Activated CD4-positive, alpha-beta T cell treated with anti-CD3 and anti-CD28 coated beads, Interleukin-10, Interleukin-2, amounts not matched to agents 100 ng/mL and 50 ng/mL, durations not matched to agents 16 hours and 8 hours (primary cell): ENCODE data around the gene EPHB3.
A peak's percentile ranks its signal among the peaks of the same experiment; 100 is the strongest.

Experiments
- DNase-seq: peaks from one replicate; pipeline ENCODE4 v3.0.0-alpha.2; 2020

Gene EPHB3

GRCh38 chr3:184543843-184544512, 17.6 kb upstream of the EPHB3 start:
- peak; percentile 85 for DNase-seq

DNA sequence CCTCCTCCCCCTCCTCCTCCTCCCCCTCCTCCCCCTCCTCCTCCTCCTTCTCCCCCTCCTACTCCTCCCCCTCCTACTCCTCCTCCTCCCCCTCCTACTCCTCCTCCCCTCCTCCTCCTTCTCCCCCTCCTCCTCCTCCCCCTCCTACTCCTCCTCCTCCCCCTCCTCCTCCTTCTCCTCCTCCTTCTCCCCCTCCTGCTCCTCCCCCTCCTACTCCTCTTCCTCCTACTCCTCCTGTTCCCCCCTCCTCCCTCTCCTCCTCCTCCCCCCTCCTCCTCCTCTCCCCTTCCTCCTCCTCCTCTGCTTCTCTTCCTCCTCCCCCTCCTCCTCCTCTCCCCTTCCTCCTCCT, 17.1 kb upstream of the EPHB3 start:
- DNase-seq, result no peak

- no peak for DNase-seq
Observed at GRCh38 chr3:184545769-184546168, 15.8 kb upstream of the EPHB3 start.

DNA sequence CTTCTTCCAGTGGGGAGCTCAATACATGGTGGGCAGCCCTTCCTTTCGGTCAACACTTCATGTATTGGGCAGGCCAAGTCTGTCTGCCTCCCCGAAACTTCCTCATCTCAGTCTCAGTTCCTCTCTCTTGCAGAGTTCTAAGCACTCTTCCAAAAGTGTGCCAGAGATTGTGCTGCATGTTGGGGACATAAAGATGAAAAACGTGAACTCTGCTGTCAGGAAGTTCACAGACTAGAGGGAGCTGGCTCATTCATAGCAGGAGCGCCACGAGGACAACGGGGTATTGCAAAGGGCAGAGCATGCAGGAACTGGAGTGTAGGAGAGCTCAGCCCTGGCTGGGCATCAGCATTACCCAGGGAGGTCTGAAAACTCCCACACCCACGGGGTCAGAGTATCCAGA, 15.3 kb upstream of the EPHB3 start:
- DNase-seq, result no peak

DNA sequence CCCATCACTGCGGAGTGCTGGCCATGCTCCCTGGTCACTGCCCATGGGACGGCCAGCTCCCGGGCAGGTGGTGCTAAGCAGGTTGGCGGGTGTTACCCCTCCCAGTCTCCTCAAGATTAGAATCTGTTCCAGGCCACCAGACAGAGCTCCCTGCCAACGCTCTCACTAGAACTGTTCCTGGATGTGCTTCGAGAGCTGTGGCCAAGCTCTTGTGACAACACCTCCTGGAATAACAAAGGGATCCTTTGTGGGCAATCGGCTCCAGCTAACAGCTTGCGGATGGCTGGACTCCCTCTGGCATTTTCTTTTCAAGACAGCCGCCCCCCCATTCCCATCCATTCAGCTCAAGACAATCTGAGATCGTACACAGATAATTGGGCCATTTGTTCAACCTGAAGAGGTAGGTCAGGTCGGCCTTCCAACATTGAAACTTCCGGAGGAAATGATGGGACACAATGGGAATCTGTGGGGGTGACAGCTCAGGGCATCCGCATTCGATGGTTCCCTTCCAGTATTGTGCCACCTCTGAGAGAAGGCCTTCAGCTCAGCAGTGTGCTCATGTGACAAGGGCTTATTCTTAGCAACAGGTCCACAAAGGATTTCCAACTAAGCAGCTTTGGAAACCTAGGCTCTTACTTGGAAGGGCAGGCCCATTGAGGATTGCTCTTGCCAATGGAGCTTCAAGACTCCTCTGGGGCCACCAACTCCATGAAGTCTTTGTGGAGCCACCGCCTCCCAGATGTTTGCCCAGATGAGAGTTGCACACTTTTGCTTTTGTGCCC, 11.6 kb upstream of the EPHB3 start:
- DNase-seq, result no peak

DNA sequence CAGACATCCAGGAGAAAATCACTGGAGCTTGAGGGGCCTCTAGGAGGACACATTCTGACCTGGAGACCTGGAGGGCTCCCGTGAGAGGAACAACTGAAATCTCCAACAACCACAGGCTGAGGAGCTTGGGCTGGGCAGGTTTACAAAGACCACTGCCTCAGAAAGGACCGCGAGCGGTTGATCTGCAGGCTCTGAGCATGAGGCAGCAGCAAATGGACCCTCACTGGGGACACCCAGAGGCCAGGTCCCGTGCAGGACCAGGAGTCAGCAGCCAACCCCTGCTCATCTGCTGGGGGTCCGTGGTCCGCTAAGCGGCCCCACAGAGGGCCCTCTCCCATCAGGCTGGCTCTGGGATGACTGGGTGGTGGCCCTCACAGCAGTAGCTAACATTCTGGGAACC, 10.5 kb upstream of the EPHB3 start:
- no peak for DNase-seq

DNA sequence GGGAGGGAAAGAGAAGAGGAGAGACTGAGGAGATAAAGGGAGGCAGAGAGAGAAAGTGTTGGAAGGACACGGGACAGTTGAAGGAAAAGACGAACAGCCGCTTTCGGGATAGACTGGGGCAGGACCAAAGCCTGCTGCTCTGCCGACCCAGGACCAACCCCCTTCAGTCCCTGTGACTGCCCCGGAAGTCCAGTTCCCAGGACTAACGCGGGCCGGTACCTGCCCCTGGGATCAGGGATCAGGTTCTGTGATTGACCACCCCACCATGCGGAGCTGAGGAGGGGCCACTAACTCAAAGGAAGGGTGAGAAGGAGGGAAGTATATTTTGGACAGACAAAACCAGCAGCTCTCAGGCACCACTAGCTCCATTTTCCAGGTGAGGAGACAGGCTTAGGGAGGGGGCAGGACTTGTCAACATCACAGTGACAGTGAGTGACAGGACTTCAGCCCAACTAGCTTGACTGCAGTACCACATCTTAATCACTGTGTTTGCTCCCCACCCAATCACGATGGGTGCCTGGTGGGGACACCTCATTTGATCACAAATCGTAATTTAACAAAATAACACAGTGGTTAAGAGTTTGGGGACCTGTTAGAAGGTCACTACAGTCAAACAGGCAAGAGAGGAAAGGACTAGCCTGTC, 9.8 kb upstream of the EPHB3 start:
- no peak for DNase-seq

GRCh38 chr3:184552296-184552695, 9.3 kb upstream of the EPHB3 start:
- DNase-seq, result no peak

- no peak for DNase-seq
Observed at GRCh38 chr3:184552863-184553262, 8.7 kb upstream of the EPHB3 start.

DNA sequence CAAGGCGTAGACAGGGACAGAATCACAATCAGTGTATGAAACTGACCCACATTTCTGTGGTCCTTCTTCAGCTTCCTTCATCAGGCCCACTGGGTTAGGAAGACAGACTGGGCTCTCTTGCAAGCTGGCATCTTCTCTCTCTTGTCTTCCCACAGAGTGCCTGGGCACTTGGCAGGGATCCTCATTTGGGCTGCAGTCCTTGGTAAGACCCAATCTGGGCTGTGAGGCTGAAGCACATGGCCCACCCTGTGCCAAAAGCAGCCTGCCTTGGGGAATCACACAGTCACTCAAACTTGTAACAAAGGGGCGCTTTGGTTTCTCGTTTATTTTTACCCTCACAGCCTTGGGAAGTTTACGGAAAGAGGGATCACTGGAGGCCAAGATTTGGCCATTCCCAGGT, 8.2 kb upstream of the EPHB3 start:
- DNase-seq, result no peak

- no peak for DNase-seq
Observed at GRCh38 chr3:184554461-184554860, 7.1 kb upstream of the EPHB3 start.

DNA sequence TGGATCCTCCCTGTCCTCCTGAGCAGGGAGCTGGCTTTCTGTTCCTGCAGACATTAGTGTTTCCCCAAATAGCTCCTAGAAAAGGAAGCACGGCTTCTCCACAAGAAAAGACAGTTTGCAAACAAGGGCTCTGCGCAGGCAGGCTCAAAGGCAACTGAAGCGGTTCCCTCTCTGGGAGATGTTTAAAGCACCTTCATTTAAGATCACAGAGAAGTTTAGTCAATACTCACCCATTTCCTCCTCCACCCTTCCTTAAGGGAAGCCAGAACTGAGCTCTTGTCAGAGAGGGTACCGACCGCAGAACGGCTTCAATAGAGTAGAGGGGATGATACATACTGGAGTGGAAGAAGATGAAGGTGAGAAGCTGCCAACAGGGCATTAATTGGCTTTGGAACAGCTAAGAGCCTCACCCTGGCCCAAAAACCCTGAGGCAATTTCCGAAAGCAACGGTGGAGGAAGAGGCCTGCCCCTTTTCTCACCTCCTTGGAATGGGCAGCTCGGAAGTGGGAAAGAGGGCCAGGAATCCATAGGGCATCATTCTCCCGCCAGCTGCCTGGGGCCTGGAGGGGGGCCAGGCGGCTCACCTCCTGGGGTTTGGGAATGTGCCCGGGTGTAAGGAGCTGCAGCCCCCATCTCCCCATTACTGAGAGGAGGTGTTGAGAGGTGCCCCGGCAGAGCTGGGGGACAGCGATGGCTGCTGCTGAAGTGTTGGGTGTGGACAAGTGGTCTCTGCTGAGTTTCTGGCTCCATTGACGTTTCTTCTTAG, 4.8 kb upstream of the EPHB3 start:
- no peak for DNase-seq

- DNase-seq, result no peak
Observed at GRCh38 chr3:184557348-184557950, 4.1 kb upstream of the EPHB3 start.

DNA sequence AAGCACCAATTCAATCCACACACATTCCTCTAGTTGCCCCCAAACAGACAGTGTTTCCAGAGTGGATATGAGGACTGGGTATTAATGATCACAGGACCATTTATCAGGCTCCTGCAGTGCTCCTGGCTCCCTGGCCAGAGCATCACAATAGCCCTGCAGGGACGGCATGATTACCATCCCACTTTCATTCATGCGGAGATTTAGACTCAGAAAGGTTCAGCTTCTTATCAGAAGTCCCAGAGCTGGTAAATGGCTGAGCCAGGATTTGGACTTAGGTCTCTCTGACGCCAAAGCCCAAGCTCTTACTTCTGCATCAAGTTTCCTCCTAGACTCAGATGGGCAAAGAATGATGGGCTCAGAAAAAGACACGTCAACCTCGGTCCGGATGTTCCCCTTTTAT, 2.9 kb upstream of the EPHB3 start:
- no peak for DNase-seq

DNA sequence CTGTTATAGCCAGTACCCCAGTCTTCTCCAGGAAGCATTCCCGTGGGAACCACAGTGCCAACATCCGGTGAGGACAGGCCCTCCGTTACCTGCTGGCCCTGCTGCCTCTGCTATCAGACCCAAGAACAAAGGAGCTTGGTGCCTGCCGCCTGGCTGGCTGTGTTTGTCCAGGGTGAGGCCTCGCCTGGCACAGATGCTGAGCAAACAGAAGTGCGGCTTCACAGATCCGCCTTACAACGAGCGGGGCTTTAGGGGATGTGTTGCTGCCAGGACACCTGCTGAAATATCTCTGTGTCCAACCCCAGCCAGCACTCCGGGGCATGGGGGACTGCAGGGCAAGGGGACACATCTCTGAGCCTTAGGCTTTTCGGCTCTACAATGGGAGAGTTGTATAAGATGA, 2.2 kb upstream of the EPHB3 start:
- DNase-seq, result no peak

- DNase-seq, result no peak
Observed at GRCh38 chr3:184560531-184560930, 1.1 kb upstream of the EPHB3 start.

DNA sequence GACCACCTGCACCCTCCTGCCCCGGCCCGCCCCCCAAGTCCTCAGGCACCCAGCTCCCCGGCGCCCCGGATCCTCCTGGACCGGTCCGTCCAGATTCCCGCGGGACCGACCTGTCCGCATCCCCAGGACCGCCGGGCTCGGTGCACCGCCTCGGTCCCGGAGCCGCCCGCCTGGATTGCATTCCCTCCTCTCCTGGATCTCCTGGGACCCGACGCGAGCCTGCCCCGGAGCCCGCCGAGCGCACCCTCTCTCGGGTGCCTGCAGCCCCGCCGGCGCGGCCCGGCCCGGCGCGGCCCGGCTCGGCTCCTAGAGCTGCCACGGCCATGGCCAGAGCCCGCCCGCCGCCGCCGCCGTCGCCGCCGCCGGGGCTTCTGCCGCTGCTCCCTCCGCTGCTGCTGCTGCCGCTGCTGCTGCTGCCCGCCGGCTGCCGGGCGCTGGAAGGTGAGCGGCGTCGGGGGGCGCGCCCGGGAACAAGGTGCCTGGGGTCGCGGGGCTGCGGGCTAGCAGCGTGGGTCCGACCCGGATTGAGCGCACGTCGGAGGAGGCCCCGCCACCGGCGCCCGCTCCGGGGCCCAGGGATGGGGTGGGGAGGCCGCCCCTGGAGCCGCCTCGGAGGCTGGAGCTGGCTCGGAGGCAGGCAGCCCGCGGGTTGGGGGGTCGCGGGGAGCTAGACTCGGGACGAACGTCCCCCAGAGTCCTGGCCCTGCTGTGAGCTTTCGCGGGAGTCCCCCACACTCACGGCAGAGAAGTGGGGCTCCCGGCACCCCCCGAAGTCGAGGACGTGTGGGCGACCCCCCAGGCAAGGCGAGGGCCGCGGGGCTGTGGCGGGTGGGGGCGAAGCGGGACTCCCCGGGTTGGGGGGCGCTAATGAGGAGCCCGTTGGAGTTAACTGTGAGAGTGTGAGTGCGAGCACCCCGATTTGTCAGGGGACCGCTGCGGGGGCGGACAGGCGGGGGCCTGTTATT, 610 bp downstream of the EPHB3 start:
- DNase-seq, result no peak

DNA sequence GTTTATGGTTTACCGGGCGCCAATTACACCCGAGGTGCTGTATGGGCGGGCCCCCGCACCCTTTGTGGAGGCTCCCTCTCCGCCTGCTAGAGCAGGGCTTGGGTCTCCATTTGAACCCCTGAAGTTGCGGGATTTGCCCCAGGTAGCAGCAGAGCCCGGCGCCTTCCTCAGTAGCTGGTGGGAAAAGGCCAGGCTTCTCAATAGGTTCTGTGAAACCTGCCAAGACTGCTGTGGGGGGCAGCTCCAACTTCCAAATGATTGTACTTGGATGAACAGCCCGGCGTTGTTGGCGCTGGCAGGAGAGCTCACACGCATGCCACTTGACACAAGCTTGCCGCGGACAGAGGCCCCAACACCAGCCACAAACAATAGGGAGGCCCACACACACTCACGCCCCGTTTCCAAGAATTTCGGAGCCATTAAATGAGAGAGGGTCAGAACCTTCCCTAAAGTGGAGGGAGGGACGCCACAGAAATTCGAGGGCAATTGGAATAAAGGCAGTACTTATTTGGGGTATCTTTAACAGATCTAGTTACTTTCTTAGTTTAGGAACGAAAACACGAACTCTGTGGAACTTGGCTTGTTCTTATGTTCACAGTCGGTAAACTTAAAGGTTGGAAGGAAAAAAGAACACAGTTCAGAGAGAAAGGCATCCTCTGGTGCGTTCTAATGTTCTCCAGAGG, 1.4 kb downstream of the EPHB3 start:
- no peak for DNase-seq

DNA sequence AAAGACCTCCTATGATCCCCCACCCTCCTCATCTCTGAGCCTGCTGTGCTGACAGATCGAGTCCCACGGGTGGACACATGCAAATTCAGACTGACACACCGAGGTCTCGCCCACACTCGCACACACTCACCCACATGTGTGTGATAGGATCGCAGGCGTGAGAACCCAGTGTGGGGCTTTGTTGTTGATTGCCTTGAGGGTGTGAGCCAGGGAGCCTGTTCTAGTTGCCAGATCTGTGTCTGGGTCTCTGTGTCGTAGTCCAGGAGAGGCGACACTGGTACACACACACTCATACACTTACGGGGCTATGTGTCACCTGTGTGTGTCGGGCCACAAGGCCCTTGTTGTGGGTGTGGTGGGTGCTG, 2.0 kb downstream of the EPHB3 start:
- no peak for DNase-seq

DNA sequence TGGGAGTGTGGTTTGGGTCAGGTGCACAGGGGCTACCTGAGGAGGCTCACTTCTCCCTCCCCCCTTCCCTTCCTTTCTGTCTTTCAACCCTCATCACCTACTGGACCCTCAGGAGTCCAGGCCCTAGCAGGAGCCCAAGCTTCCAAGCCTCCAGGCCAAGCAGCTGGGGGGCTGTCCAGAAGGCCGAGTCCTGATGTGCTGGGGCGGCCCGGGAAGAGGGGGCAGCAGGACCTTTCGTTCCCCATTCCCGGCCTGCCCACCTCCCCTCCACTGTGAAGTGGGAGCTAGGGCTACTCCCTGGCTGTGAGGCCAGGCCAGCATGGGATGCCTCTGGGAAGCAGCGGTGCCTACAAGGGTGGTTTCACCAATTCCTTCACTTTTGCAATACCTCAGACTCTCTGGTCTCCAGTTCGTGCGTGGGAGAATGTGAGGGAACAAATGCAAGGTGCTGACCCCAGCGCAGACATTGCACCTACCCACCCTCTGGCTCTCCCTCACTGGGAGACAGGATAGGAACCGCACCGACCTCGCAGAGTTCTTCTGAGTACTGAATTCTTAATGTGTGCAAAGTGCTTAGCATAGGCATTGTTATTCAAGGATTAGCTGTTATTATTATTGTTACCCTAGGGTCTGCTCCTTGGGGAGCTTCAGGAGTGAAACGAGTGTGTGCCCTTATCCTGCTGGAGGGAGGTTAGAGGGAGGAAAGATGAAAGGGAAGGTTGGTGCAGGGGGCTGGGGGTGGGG, 2.5 kb downstream of the EPHB3 start:
- DNase-seq, result no peak
